Measurements from ENCODE around the gene ZNF598.
A peak's percentile ranks its signal among the peaks of the same experiment; 100 is the strongest.

DNA sequence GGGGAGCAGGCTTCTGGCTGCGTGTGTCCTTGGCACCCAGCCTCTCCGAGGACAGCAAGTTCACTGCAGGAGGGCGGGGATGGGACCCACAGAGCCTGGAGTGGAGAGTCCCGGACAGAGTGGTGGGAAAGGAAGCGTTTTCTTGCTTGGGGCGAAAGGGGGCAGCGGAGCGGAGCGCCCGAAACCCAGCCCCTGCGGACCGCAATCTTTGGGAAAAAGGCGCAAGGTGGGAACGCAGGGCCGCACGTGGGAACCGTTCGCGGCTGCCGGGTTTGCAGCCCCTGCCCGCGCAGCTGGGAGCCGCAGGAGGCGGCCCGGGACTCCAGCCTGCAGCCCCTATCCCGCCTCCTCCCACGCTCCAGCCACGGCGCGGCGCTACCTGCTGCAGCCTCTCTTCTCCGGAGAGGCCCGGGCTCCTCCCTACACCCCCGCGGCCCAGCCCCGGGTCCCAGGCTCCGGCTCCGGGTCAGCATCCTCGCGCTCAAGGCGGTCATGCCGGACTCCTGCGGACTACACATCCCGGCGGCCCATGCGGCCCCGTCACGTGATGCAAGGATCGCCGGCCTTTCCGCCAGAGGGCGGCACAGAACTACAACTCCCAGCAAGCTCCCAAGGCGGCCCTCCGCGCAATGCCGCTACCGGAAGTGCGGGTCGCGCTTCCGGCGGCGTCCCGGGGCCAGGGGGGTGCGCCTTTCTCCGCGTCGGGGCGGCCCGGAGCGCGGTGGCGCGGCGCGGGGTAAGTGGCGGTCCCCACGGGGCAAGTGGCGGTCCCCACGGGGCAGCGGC lies 37.9 kb upstream of the ZNF598 start, which contains the start of the genes NTHL1 and TSC2:
- TF ChIP-seq EZH2 (IDR thresholded peaks at IDR 0.05; ENCODE audit: borderline replicate concordance, insufficient read depth, low read length, poor library complexity, severe bottlenecking) (no peak), POLR2AphosphoS5 (IDR thresholded peaks at IDR 0.05) (peak; percentile 76), RAD21 (conservative IDR thresholded peaks at IDR 0.05) (peak; percentile 49)
- TF ChIP-seq, protein P1, sequence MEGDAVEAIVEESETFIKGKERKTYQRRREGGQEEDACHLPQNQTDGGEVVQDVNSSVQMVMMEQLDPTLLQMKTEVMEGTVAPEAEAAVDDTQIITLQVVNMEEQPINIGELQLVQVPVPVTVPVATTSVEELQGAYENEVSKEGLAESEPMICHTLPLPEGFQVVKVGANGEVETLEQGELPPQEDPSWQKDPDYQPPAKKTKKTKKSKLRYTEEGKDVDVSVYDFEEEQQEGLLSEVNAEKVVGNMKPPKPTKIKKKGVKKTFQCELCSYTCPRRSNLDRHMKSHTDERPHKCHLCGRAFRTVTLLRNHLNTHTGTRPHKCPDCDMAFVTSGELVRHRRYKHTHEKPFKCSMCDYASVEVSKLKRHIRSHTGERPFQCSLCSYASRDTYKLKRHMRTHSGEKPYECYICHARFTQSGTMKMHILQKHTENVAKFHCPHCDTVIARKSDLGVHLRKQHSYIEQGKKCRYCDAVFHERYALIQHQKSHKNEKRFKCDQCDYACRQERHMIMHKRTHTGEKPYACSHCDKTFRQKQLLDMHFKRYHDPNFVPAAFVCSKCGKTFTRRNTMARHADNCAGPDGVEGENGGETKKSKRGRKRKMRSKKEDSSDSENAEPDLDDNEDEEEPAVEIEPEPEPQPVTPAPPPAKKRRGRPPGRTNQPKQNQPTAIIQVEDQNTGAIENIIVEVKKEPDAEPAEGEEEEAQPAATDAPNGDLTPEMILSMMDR (IDR thresholded peaks at IDR 0.05; ENCODE audit: poor library complexity, severe bottlenecking), result peak; percentile 74
- TF ChIP-seq, protein P2, sequence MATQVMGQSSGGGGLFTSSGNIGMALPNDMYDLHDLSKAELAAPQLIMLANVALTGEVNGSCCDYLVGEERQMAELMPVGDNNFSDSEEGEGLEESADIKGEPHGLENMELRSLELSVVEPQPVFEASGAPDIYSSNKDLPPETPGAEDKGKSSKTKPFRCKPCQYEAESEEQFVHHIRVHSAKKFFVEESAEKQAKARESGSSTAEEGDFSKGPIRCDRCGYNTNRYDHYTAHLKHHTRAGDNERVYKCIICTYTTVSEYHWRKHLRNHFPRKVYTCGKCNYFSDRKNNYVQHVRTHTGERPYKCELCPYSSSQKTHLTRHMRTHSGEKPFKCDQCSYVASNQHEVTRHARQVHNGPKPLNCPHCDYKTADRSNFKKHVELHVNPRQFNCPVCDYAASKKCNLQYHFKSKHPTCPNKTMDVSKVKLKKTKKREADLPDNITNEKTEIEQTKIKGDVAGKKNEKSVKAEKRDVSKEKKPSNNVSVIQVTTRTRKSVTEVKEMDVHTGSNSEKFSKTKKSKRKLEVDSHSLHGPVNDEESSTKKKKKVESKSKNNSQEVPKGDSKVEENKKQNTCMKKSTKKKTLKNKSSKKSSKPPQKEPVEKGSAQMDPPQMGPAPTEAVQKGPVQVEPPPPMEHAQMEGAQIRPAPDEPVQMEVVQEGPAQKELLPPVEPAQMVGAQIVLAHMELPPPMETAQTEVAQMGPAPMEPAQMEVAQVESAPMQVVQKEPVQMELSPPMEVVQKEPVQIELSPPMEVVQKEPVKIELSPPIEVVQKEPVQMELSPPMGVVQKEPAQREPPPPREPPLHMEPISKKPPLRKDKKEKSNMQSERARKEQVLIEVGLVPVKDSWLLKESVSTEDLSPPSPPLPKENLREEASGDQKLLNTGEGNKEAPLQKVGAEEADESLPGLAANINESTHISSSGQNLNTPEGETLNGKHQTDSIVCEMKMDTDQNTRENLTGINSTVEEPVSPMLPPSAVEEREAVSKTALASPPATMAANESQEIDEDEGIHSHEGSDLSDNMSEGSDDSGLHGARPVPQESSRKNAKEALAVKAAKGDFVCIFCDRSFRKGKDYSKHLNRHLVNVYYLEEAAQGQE (IDR thresholded peaks at IDR 0.05; ENCODE audit: borderline replicate concordance), result no peak
